A673 (cell line): ENCODE data around the gene TXLNA. TPM values are rescaled to one million over a fixed set of nuclear protein-coding genes. Genes with fewer than 3 reads are reported as not detected.

Experiments used
- BruUV-seq: library from RNA; stranded (reverse); fragments of 400-500 nt; replicated peaks from 2 replicates; lab custom pipeline; 2021; lab: Mats Ljungman, UMichigan
- CTCF ChIA-PET: fragments of 300-600 bp; sonication (Branson Sonifier 250); formaldehyde crosslinking; loops from one replicate; lab custom pipeline; 2022; ENCODE audit warnings: antibody characterized with exemption; lab: Charles Lee
- POLR2A ChIA-PET: fragments of 300-600 bp; sonication (Branson Sonifier 250); formaldehyde crosslinking; loops from one replicate; lab custom pipeline; 2022; ENCODE audit warnings: antibody characterized with exemption; ENCODE audit not compliant: low non-redundant PET; lab: Charles Lee
- DNase-seq: peaks from one replicate; pipeline ENCODE4 v3.0.0-alpha.2; 2015; ENCODE audit warnings: low spot score
- H3K27ac ChIP-seq: fragments of 200-600 bp; sonication (generic); 2 replicates; pipeline ENCODE4 v1.5.1; 2016; ENCODE audit warnings: mixed run types, low read depth, mild to moderate bottlenecking, mixed read lengths, antibody characterized with exemption, low read length; ENCODE audit not compliant: poor library complexity, severe bottlenecking
- H3K27me3 ChIP-seq: fragments of 200-600 bp; sonication (generic); replicated peaks from 2 replicates; pipeline ENCODE4 v1.6.1; 2017; ENCODE audit warnings: mixed run types, low read depth, mild to moderate bottlenecking, mixed read lengths, antibody characterized with exemption, low read length; ENCODE audit not compliant: insufficient read depth, poor library complexity
- H3K36me3 ChIP-seq: fragments of 200-600 bp; sonication (generic); 2 replicates; pipeline ENCODE4 v1.6.1; 2016; ENCODE audit warnings: mixed run types, mild to moderate bottlenecking, mixed read lengths, antibody characterized with exemption, low read length; ENCODE audit not compliant: insufficient read depth, poor library complexity, severe bottlenecking
- H3K4me1 ChIP-seq: fragments of 200-600 bp; sonication (generic); 2 replicates; pipeline ENCODE4 v1.6.1; 2017; ENCODE audit warnings: mixed run types, mild to moderate bottlenecking, mixed read lengths, antibody characterized with exemption, low read length; ENCODE audit not compliant: insufficient read depth, poor library complexity, severe bottlenecking
- H3K4me3 ChIP-seq: fragments of 200-600 bp; sonication (generic); 2 replicates; pipeline ENCODE4 v1.5.1; 2016; ENCODE audit warnings: low read depth, mixed run types, mild to moderate bottlenecking, mixed read lengths, low read length; ENCODE audit not compliant: poor library complexity, severe bottlenecking
- H3K9me3 ChIP-seq: fragments of 200-600 bp; sonication (generic); 2 replicates; pipeline ENCODE4 v1.6.1; 2016; ENCODE audit warnings: mixed run types, low read depth, mild to moderate bottlenecking, mixed read lengths, antibody characterized with exemption, low read length; ENCODE audit not compliant: poor library complexity, severe bottlenecking
- CTCF ChIP-seq: fragments of 300-800, 200-600 bp; sonication (generic); conservative IDR thresholded peaks from 2 replicates; pipeline ENCODE4 v1.5.1; 2017; ENCODE audit warnings: low read depth, mild to moderate bottlenecking, antibody characterized with exemption, low read length, moderate library complexity, mixed read lengths
- EZH2 ChIP-seq: fragments of 200-600 bp; sonication (generic); IDR thresholded peaks from 2 replicates; pipeline ENCODE4 v1.6.1; 2017; ENCODE audit warnings: borderline replicate concordance, low read depth, mild to moderate bottlenecking, mixed read lengths, antibody characterized with exemption, low read length; ENCODE audit not compliant: poor library complexity, severe bottlenecking
- intact Hi-C: fragments of 100-400 bp; cut with micrococcal nuclease; formaldehyde crosslinking; loops from one replicate; pipeline ENCODE4 v1.10.0; 2022; ENCODE audit not compliant: unreplicated experiment
- total RNA-seq: library from RNA; stranded (reverse); gene quantifications from 2 replicates; pipeline ENCODE4 v1.2.3, GENCODE V29; 2021

Gene TXLNA
- total RNA-seq, 1 experiment from 2014 or later = 62.7 TPM

- no peaks in the 10 kb centered on the region for H3K27me3 ChIP-seq
- DNase-seq = no peak
- peak overlapping the region; percentile 85 for H3K4me3 ChIP-seq
- peaks cover 17% of the 10 kb centered on the region for H3K4me1 ChIP-seq
- CTCF ChIA-PET = interaction anchor here (0.7 kb wide), 1 partner anchor 193 kb away, joined by 4 read pairs; no protein-coding TSS in a partner anchor
- intact Hi-C loops = loop anchor here (10.0 kb wide), 1 partner anchor 113 kb away; the partner anchor contains the start of gene MARCKSL1
- H3K27ac ChIP-seq = peak overlapping the region; percentile 89
- TSS peak; percentile 36 for BruUV-seq
- peaks cover 24% of the 10 kb centered on the region for H3K36me3 ChIP-seq
- POLR2A ChIA-PET = no interaction called here
- TF ChIP-seq CTCF = no peak
- TF ChIP-seq EZH2 = no peak
- H3K9me3 ChIP-seq = no peaks in the 10 kb centered on the region
Observed at GRCh38 chr1:32221581-32221979, 42.1 kb downstream of the TXLNA start.

- H3K36me3 ChIP-seq = peaks cover 28% of the 10 kb centered on the region
- CTCF ChIA-PET = no interaction called here
- peak; percentile 95 for DNase-seq
- peaks cover 17% of the 10 kb centered on the region for H3K4me1 ChIP-seq
- no peaks in the 10 kb centered on the region for H3K27me3 ChIP-seq
- intact Hi-C loops = loop anchor here (10.0 kb wide), 1 partner anchor 113 kb away; the partner anchor contains the start of gene MARCKSL1
- no TSS peak for BruUV-seq
- POLR2A ChIA-PET = no interaction called here
- H3K4me3 ChIP-seq = peak within 1 kb of the TSS; percentile 85
- no peaks in the 10 kb centered on the region for H3K9me3 ChIP-seq
- no peak for TF ChIP-seq CTCF
- H3K27ac ChIP-seq = peak within 1 kb of the TSS; percentile 89
Observed at GRCh38 chr1:32221980-32222755, 42.7 kb downstream of the TXLNA start, which contains the start of the genes EIF3I and TMEM234. EIF3I (plus strand) TSS chr1:32222407; CDS start chr1:32222442, 35 bp downstream. TMEM234 (minus strand) TSS chr1:32222353; CDS start chr1:32222322, 31 bp downstream.

DNA sequence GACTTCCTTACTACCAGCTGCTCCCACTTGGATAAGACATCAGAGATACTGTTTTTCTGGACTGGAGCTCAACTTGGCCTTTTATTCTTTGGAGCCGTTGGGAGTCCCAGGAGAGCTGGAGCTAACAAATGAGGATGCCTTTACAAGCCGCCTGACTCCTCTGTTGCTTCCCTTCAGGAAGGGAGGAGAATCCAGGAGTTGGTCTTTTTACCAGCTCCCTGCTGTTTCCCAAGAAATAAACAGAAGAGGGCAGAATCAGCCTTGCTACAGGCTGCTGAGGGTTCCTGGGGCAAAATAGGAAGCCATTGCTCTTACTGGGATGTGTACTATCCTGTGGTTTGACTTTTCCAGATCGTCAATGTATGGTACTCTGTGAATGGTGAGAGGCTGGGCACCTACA, 44.2 kb downstream of the TXLNA start:
- no peak for TF ChIP-seq EZH2
- peaks cover 17% of the 10 kb centered on the region for H3K4me1 ChIP-seq
- no peak overlapping the region for H3K27ac ChIP-seq
- H3K9me3 ChIP-seq = no peaks in the 10 kb centered on the region
- DNase-seq = no peak
- peaks cover 43% of the 10 kb centered on the region for H3K36me3 ChIP-seq
- intact Hi-C loops = loop anchor here (10.0 kb wide), 1 partner anchor 111 kb away; the partner anchor contains the start of gene MARCKSL1
- POLR2A ChIA-PET = no interaction called here
- H3K27me3 ChIP-seq = no peaks in the 10 kb centered on the region
- CTCF ChIA-PET = no interaction called here
- peak overlapping the region; percentile 85 for H3K4me3 ChIP-seq
- no TSS peak for BruUV-seq
